ENCODE results near the gene PKN1. TPM values are rescaled to one million over a fixed set of nuclear protein-coding genes. Genes with fewer than 3 reads are reported as not detected.

The PKN1 gene
- total RNA-seq, 1 experiment from 2014 or later: 205 TPM

DNA sequence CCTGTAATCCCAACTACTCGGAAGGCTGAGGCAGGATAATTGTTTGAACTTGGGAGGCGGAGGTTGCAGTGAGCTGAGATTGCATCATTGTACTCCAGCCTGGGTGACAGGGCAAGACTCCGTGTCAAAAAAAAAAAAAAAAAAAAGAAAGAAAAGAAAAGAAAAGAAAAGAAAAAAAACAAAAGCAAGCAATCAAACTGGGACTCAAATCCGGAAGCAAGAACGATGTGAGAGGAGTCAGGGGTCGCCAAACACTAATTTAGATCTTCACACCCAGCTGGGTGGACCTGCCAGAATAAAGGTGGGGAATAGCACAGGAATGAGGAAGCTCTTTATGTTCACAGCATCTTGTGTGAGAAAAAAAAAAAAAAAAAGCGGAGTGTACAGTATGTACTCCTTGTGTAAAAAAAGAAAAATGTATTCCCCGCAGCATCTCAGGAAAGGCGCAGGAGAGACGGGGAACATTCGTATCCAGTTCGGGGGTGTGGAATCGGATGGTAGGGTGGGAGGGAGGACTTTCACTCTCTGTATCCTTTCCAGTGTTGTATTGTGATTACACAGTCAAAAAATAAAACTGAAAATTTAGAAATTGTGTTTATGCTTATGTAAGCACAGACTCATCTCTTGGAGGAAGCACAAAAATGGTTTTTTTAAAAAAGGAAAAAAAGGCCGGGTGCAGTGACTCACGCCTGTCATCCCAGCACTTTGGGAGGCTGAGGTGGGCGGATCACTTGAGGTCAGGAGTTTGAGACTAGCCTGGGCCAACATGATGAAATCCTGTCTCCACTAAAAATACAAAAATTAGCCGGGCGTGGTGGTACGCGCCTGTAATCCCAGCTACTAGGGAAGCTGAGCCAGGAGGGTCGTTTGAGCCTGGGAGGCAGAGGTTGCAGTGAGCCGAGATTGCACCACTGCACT is 77.5 kb downstream of the PKN1 start:
- DNase-seq (ENCODE audit: low read depth, low spot score) (no peak), ATAC-seq (no peak)
- intact Hi-C loops (cut with micrococcal nuclease; ENCODE audit: unreplicated experiment) (no loop called here), in situ Hi-C loops (cut with HindIII; ENCODE audit: low pct_unique_long_range_greater_than_20kb, low sequenced_read_pairs) (no loop called here)
- H3K27me3 ChIP-seq (ENCODE audit: control insufficient read depth, insufficient read depth, low read length): no peaks in the 10 kb centered on the region
- no peaks in the 10 kb centered on the region for H3K9me3 ChIP-seq (ENCODE audit: control insufficient read depth, insufficient read depth, low read depth, low read length)
- H3K4me1 ChIP-seq (ENCODE audit: control insufficient read depth, insufficient read depth, low read length): peaks cover 32% of the 10 kb centered on the region
- no TSS peak for BruUV-seq (replicated peaks)
- H3K27ac ChIP-seq (ENCODE audit: low read length): peak overlapping the region; percentile 36; the same call in 1 of the 2 replicates
- CTCF ChIA-PET: no interaction called here
- H3K4me3 ChIP-seq (ENCODE audit: low read depth in 2 of 2, low read length in 2 of 2): no peak overlapping the region
- TF ChIP-seq REST (IDR thresholded peaks at IDR 0.05; ENCODE audit: insufficient read depth in 1 of 2, low read depth in 2 of 2, low read length in 1 of 2) (no peak), TCF7L2 (IDR thresholded peaks at IDR 0.05; ENCODE audit: low read depth, low read length) (no peak), CTCF (IDR thresholded peaks at IDR 0.05) (no peak), SIN3A (IDR thresholded peaks at IDR 0.05; ENCODE audit: borderline replicate concordance, insufficient read depth, low read depth, low read length) (no peak), POLR2AphosphoS5 (IDR thresholded peaks at IDR 0.05; ENCODE audit: low read depth, low read length) (no peak)
- H3K36me3 ChIP-seq (ENCODE audit: control insufficient read depth, insufficient read depth, low read length): peaks cover 4% of the 10 kb centered on the region
- POLR2A ChIA-PET: interaction anchor here (0.5 to 0.7 kb wide), 5 partner anchors 13 to 1897 kb away, joined by 3 to 7 read pairs (median 4); no protein-coding TSS in a partner anchor

- Histone ChIP-seq H3K36me3 (ENCODE audit: control insufficient read depth, insufficient read depth, low read length) (peaks cover 6% of the 10 kb centered on the region), H3K27me3 (ENCODE audit: control insufficient read depth, insufficient read depth, low read length) (no peaks in the 10 kb centered on the region), H3K9me3 (ENCODE audit: control insufficient read depth, insufficient read depth, low read depth, low read length) (no peaks in the 10 kb centered on the region), H3K4me3 (ENCODE audit: low read depth in 2 of 2, low read length in 2 of 2) (no peak overlapping the region), H3K27ac (ENCODE audit: low read length) (no peak overlapping the region), H3K4me1 (ENCODE audit: control insufficient read depth, insufficient read depth, low read length) (peaks cover 32% of the 10 kb centered on the region)
- DNase-seq (ENCODE audit: low read depth, low spot score): no peak
- intact Hi-C loops (cut with micrococcal nuclease; ENCODE audit: unreplicated experiment) (no loop called here), in situ Hi-C loops (cut with HindIII; ENCODE audit: low pct_unique_long_range_greater_than_20kb, low sequenced_read_pairs) (no loop called here)
- ATAC-seq: no peak
- BruUV-seq (replicated peaks): no TSS peak
- TF ChIP-seq REST (IDR thresholded peaks at IDR 0.05; ENCODE audit: insufficient read depth in 1 of 2, low read depth in 2 of 2, low read length in 1 of 2) (no peak), CTCF (IDR thresholded peaks at IDR 0.05) (no peak), SIN3A (IDR thresholded peaks at IDR 0.05; ENCODE audit: borderline replicate concordance, insufficient read depth, low read depth, low read length) (no peak), POLR2AphosphoS5 (IDR thresholded peaks at IDR 0.05; ENCODE audit: low read depth, low read length) (no peak), TCF7L2 (IDR thresholded peaks at IDR 0.05; ENCODE audit: low read depth, low read length) (no peak)
- ChIA-PET POLR2A (interaction anchor here (0.6 kb wide), 1 partner anchor 1681 kb away, joined by 4 read pairs; no protein-coding TSS in a partner anchor), CTCF (no interaction called here)
These were observed 78.1 kb downstream of the PKN1 start for GRCh38 chr19:14511229-14511593.
